ENCODE measurements around the gene IL36A.

Gene IL36A

GRCh38 chr2:113005030-113005509 is at the start of gene IL36A:
Gene IL36A (plus strand): TSS chr2:113005459. CDS start chr2:113005872, 413 bp downstream.
- H3K27ac ChIP-seq, result no peak within 1 kb of the TSS
- H3K4me3 ChIP-seq (ENCODE audit: low read depth, low read length), result no peak within 1 kb of the TSS
- in situ Hi-C loops (cut with HindIII; ENCODE audit: low pct_ligation_motif_present, low sequenced_read_pairs), result no loop called here
- no peak for TF ChIP-seq CTCF (IDR thresholded peaks at IDR 0.05; ENCODE audit: low read depth, low read length, missing control alignments)
- DNase-seq, result no peak
- H3K27me3 ChIP-seq (replicated peaks), result no peaks in the 10 kb centered on the region
- H3K36me3 ChIP-seq (replicated peaks), result no peaks in the 10 kb centered on the region

- H3K27ac ChIP-seq, result no peak overlapping the region
- in situ Hi-C loops (cut with HindIII; ENCODE audit: low pct_ligation_motif_present, low sequenced_read_pairs), result no loop called here
- no peak overlapping the region for H3K4me3 ChIP-seq (ENCODE audit: low read depth, low read length)
- no peaks in the 10 kb centered on the region for H3K36me3 ChIP-seq (replicated peaks)
- TF ChIP-seq CTCF (IDR thresholded peaks at IDR 0.05; ENCODE audit: low read depth, low read length, missing control alignments), result no peak
- peaks cover 3% of the 10 kb centered on the region for H3K27me3 ChIP-seq (replicated peaks)
- DNase-seq, result no peak
These were observed 47.7 kb upstream of the IL36A start for GRCh38 chr2:112957511-112957910.

- DNase-seq, result peak; percentile 68
- Histone ChIP-seq H3K4me3 (ENCODE audit: low read depth, low read length) (no peak overlapping the region), H3K36me3 (replicated peaks) (no peaks in the 10 kb centered on the region), H3K27ac (no peak overlapping the region), H3K27me3 (replicated peaks) (peaks cover 3% of the 10 kb centered on the region)
- in situ Hi-C loops (cut with HindIII; ENCODE audit: low pct_ligation_motif_present, low sequenced_read_pairs), result no loop called here
- TF ChIP-seq CTCF (IDR thresholded peaks at IDR 0.05; ENCODE audit: low read depth, low read length, missing control alignments), result peak; percentile 90
These were observed 46.7 kb upstream of the IL36A start for GRCh38 chr2:112958428-112959108.

- no peak overlapping the region for H3K27ac ChIP-seq
- peaks cover 3% of the 10 kb centered on the region for H3K27me3 ChIP-seq (replicated peaks)
- in situ Hi-C loops (cut with HindIII; ENCODE audit: low pct_ligation_motif_present, low sequenced_read_pairs), result no loop called here
- no peak for TF ChIP-seq CTCF (IDR thresholded peaks at IDR 0.05; ENCODE audit: low read depth, low read length, missing control alignments)
- no peak overlapping the region for H3K4me3 ChIP-seq (ENCODE audit: low read depth, low read length)
- no peak for DNase-seq
- no peaks in the 10 kb centered on the region for H3K36me3 ChIP-seq (replicated peaks)
These were observed 46.0 kb upstream of the IL36A start for GRCh38 chr2:112959109-112959812.

GRCh38 chr2:112960230-112960825 is 44.9 kb upstream of the IL36A start:
- in situ Hi-C loops (cut with HindIII; ENCODE audit: low pct_ligation_motif_present, low sequenced_read_pairs), result no loop called here
- no peaks in the 10 kb centered on the region for H3K36me3 ChIP-seq (replicated peaks)
- peak; percentile 32 for TF ChIP-seq CTCF (IDR thresholded peaks at IDR 0.05; ENCODE audit: low read depth, low read length, missing control alignments)
- H3K27me3 ChIP-seq (replicated peaks), result peaks cover 3% of the 10 kb centered on the region
- DNase-seq, result no peak
- H3K27ac ChIP-seq, result no peak overlapping the region
- no peak overlapping the region for H3K4me3 ChIP-seq (ENCODE audit: low read depth, low read length)
